ENCODE measurements around the gene NRXN3. TPM values are rescaled to one million over a fixed set of nuclear protein-coding genes. Genes with fewer than 3 reads are reported as not detected.

NRXN3 gene
- total and polyA plus RNA-seq, 2 experiments from 2014 or later, result 0.69 to 1.5 TPM

- no peaks in the 10 kb centered on the region for H3K4me1 ChIP-seq (ENCODE audit: low read depth)
- no peaks in the 10 kb centered on the region for H3K27me3 ChIP-seq
- no peaks in the 10 kb centered on the region for H3K36me3 ChIP-seq
- no peak for TF ChIP-seq CTCF (IDR thresholded peaks at IDR 0.05; ENCODE audit: low read depth, low read length)
- no peak overlapping the region for H3K4me3 ChIP-seq
- no peak overlapping the region for H3K27ac ChIP-seq
- no peaks in the 10 kb centered on the region for H3K9me3 ChIP-seq (ENCODE audit: low read depth)
- no peak for DNase-seq (ENCODE audit: low read depth in 1 of 2, low spot score in 1 of 2)
These were observed 776.8 kb downstream of the NRXN3 start for GRCh38 chr14:78946949-78947348.

- TF ChIP-seq CTCF (IDR thresholded peaks at IDR 0.05; ENCODE audit: low read depth, low read length), result no peak
- H3K27me3 ChIP-seq, result no peaks in the 10 kb centered on the region
- no peak overlapping the region for H3K4me3 ChIP-seq
- H3K9me3 ChIP-seq (ENCODE audit: low read depth), result no peaks in the 10 kb centered on the region
- no peak overlapping the region for H3K27ac ChIP-seq
- no peaks in the 10 kb centered on the region for H3K36me3 ChIP-seq
- no peak for DNase-seq (ENCODE audit: low read depth in 1 of 2, low spot score in 1 of 2)
- H3K4me1 ChIP-seq (ENCODE audit: low read depth), result no peaks in the 10 kb centered on the region
These were observed 777.5 kb downstream of the NRXN3 start for GRCh38 chr14:78947681-78948080.

GRCh38 chr14:78950649-78951048 is 780.5 kb downstream of the NRXN3 start:
- H3K4me1 ChIP-seq (ENCODE audit: low read depth), result no peaks in the 10 kb centered on the region
- H3K27ac ChIP-seq, result no peak overlapping the region
- TF ChIP-seq CTCF (IDR thresholded peaks at IDR 0.05; ENCODE audit: low read depth, low read length), result no peak
- H3K27me3 ChIP-seq, result no peaks in the 10 kb centered on the region
- no peaks in the 10 kb centered on the region for H3K36me3 ChIP-seq
- no peak overlapping the region for H3K4me3 ChIP-seq
- H3K9me3 ChIP-seq (ENCODE audit: low read depth), result no peaks in the 10 kb centered on the region
- peak in 1 of 2 donors; percentile 58 for DNase-seq (ENCODE audit: low read depth in 1 of 2, low spot score in 1 of 2)

GRCh38 chr14:78951602-78952001 is 781.4 kb downstream of the NRXN3 start:
- Histone ChIP-seq H3K27ac (no peak overlapping the region), H3K4me3 (no peak overlapping the region), H3K9me3 (ENCODE audit: low read depth) (no peaks in the 10 kb centered on the region), H3K4me1 (ENCODE audit: low read depth) (no peaks in the 10 kb centered on the region), H3K36me3 (no peaks in the 10 kb centered on the region), H3K27me3 (no peaks in the 10 kb centered on the region)
- no peak for DNase-seq (ENCODE audit: low read depth in 1 of 2, low spot score in 1 of 2)
- TF ChIP-seq CTCF (IDR thresholded peaks at IDR 0.05; ENCODE audit: low read depth, low read length), result no peak

- H3K36me3 ChIP-seq, result no peaks in the 10 kb centered on the region
- no peak overlapping the region for H3K4me3 ChIP-seq
- no peaks in the 10 kb centered on the region for H3K4me1 ChIP-seq (ENCODE audit: low read depth)
- no peak overlapping the region for H3K27ac ChIP-seq
- H3K9me3 ChIP-seq (ENCODE audit: low read depth), result no peaks in the 10 kb centered on the region
- TF ChIP-seq CTCF (IDR thresholded peaks at IDR 0.05; ENCODE audit: low read depth, low read length), result peak; percentile 89
- DNase-seq (ENCODE audit: low read depth in 1 of 2, low spot score in 1 of 2), result peak; percentile 81 to 85
- no peaks in the 10 kb centered on the region for H3K27me3 ChIP-seq
These were observed 789.6 kb downstream of the NRXN3 start for GRCh38 chr14:78959674-78960264.

Data from cardiac muscle cell (in vitro differentiated cells and primary cell).